Skeletal muscle satellite cell (primary cell): ENCODE measurements around the gene FAM219A.
"Not testable (repeated sequence)": the region's sequence is repeated elsewhere in the genome, so short reads cannot be mapped to it uniquely, and the experiment has no call there.

Experiments used
- H3K27me3 ChIP-seq: 2 replicates; pipeline ENCODE4 v1.7.0; 2013; ENCODE audit warnings: low read length; ENCODE audit not compliant: control insufficient read depth, insufficient read depth
- H3K36me3 ChIP-seq: 2 replicates; pipeline ENCODE4 v1.7.0; 2013; ENCODE audit warnings: mild to moderate bottlenecking, control low read depth, low read length; ENCODE audit not compliant: insufficient read depth
- H3K4me1 ChIP-seq: 2 replicates; pipeline ENCODE4 v1.7.0; 2013; ENCODE audit warnings: low read length; ENCODE audit not compliant: control insufficient read depth, insufficient read depth
- H3K4me2 ChIP-seq: 2 replicates; pipeline ENCODE4 v1.7.0; 2013; ENCODE audit warnings: mild to moderate bottlenecking, low read length
- H3K4me3 ChIP-seq: 2 replicates; pipeline ENCODE4 v1.7.0; 2013; ENCODE audit warnings: low read length
- H3K9ac ChIP-seq: 2 replicates; pipeline ENCODE4 v1.7.0; 2013; ENCODE audit warnings: mild to moderate bottlenecking, low read depth, low read length, moderate library complexity
- H3K9me3 ChIP-seq: replicated peaks from 2 replicates; pipeline ENCODE4 v1.7.0; 2013; ENCODE audit warnings: mild to moderate bottlenecking, control low read depth, low read length

FAM219A gene

GRCh38 chr9:34440017-34440416 is 18.4 kb downstream of the FAM219A start:
- Histone ChIP-seq H3K4me2 (no peak overlapping the region), H3K4me3 (no peak overlapping the region), H3K36me3 (no peaks in the 10 kb centered on the region), H3K4me1 (peaks cover 8% of the 10 kb centered on the region), H3K9me3 (no peaks in the 10 kb centered on the region), H3K9ac (no peak overlapping the region), H3K27me3 (no peaks in the 10 kb centered on the region)

- H3K36me3 ChIP-seq, H3K9me3 ChIP-seq, H3K4me3 ChIP-seq, H3K4me1 ChIP-seq, H3K9ac ChIP-seq, H3K4me2 ChIP-seq, H3K27me3 ChIP-seq: not testable (repeated sequence)
Measured at GRCh38 chr9:34438465-34438864, 19.9 kb downstream of the FAM219A start.

- H3K4me1 ChIP-seq, H3K4me2 ChIP-seq, H3K27me3 ChIP-seq, H3K9ac ChIP-seq, H3K9me3 ChIP-seq, H3K4me3 ChIP-seq, H3K36me3 ChIP-seq: not testable (repeated sequence)
Measured at GRCh38 chr9:34437926-34438307, 20.5 kb downstream of the FAM219A start.

GRCh38 chr9:34437006-34437925 is 21.1 kb downstream of the FAM219A start:
- H3K4me2 ChIP-seq = no peak overlapping the region
- H3K9ac ChIP-seq = no peak overlapping the region
- H3K9me3 ChIP-seq = no peaks in the 10 kb centered on the region
- peaks cover 8% of the 10 kb centered on the region for H3K4me1 ChIP-seq
- H3K4me3 ChIP-seq = no peak overlapping the region
- no peaks in the 10 kb centered on the region for H3K27me3 ChIP-seq
- H3K36me3 ChIP-seq = no peaks in the 10 kb centered on the region

- Histone ChIP-seq H3K36me3 (no peaks in the 10 kb centered on the region), H3K9me3 (no peaks in the 10 kb centered on the region), H3K4me3 (no peak overlapping the region), H3K4me2 (no peak overlapping the region), H3K4me1 (no peaks in the 10 kb centered on the region), H3K9ac (no peak overlapping the region), H3K27me3 (no peaks in the 10 kb centered on the region)
Measured at GRCh38 chr9:34431667-34432066, 26.7 kb downstream of the FAM219A start.

GRCh38 chr9:34430843-34431437 is 27.4 kb downstream of the FAM219A start:
- Histone ChIP-seq H3K9me3 (no peaks in the 10 kb centered on the region), H3K4me1 (no peaks in the 10 kb centered on the region), H3K9ac (no peak overlapping the region), H3K27me3 (no peaks in the 10 kb centered on the region), H3K4me3 (no peak overlapping the region), H3K36me3 (no peaks in the 10 kb centered on the region), H3K4me2 (no peak overlapping the region)

- no peaks in the 10 kb centered on the region for H3K9me3 ChIP-seq
- H3K27me3 ChIP-seq = no peaks in the 10 kb centered on the region
- no peaks in the 10 kb centered on the region for H3K36me3 ChIP-seq
- H3K4me3 ChIP-seq = no peak overlapping the region
- H3K9ac ChIP-seq = no peak overlapping the region
- H3K4me1 ChIP-seq = no peaks in the 10 kb centered on the region
- no peak overlapping the region for H3K4me2 ChIP-seq
Measured at GRCh38 chr9:34428325-34428958, 29.9 kb downstream of the FAM219A start.

- no peak overlapping the region for H3K4me2 ChIP-seq
- H3K9ac ChIP-seq = no peak overlapping the region
- no peaks in the 10 kb centered on the region for H3K27me3 ChIP-seq
- no peaks in the 10 kb centered on the region for H3K9me3 ChIP-seq
- H3K4me1 ChIP-seq = no peaks in the 10 kb centered on the region
- H3K4me3 ChIP-seq = no peak overlapping the region
- H3K36me3 ChIP-seq = no peaks in the 10 kb centered on the region
Measured at GRCh38 chr9:34426347-34427074, 31.9 kb downstream of the FAM219A start.

GRCh38 chr9:34419716-34420504 is 38.5 kb downstream of the FAM219A start:
- no peaks in the 10 kb centered on the region for H3K4me1 ChIP-seq

GRCh38 chr9:34417734-34418133 is 40.6 kb downstream of the FAM219A start:
- Histone ChIP-seq H3K4me3 (no peak overlapping the region), H3K27me3 (no peaks in the 10 kb centered on the region), H3K36me3 (no peaks in the 10 kb centered on the region), H3K9ac (no peak overlapping the region), H3K9me3 (no peaks in the 10 kb centered on the region), H3K4me2 (no peak overlapping the region), H3K4me1 (no peaks in the 10 kb centered on the region)

More at GRCh38 chr9:34419716-34420504, 38.5 kb downstream of the FAM219A start:
- H3K9ac ChIP-seq = no peak overlapping the region
- no peaks in the 10 kb centered on the region for H3K36me3 ChIP-seq
- no peaks in the 10 kb centered on the region for H3K27me3 ChIP-seq
- H3K4me2 ChIP-seq = no peak overlapping the region
- no peaks in the 10 kb centered on the region for H3K9me3 ChIP-seq
- no peak overlapping the region for H3K4me3 ChIP-seq
